Stomach (tissue), 4 donors: ENCODE measurements around the gene NETO1.

ENCODE experiments used
- CTCF ChIP-seq, 7 experiments: fragments of 450-650 bp in 4 of 7; fragments of 200-600 bp in 3 of 7; sonication (generic) in 3 of 7; IDR thresholded peaks; one replicate each; pipeline ENCODE4 v1.5.1; 2016 to 2019; ENCODE audit warnings: antibody characterized with exemption in 7 of 7, control low read depth in 2 of 7, mild to moderate bottlenecking in 1 of 7
- EP300 ChIP-seq: sonication (generic); formaldehyde crosslinking; IDR thresholded peaks from one replicate; pipeline ENCODE4 v1.6.1; 2017; ENCODE audit warnings: antibody characterized with exemption
- POLR2A ChIP-seq, 4 donors: fragments of 450-650 bp; IDR thresholded peaks; one replicate each; pipeline ENCODE4 v1.6.1; 2016; ENCODE audit warnings: antibody characterized with exemption in 4 of 4, control low read depth in 2 of 4, mild to moderate bottlenecking in 1 of 4, moderate library complexity in 1 of 4
- POLR2AphosphoS5 ChIP-seq, 3 donors: sonication (generic); formaldehyde crosslinking; IDR thresholded peaks; one replicate each; pipeline ENCODE4 v1.6.1; 2016; ENCODE audit warnings: antibody characterized with exemption in 3 of 3

GRCh38 chr18:72843743-72844142, 24.0 kb downstream of the NETO1 start:
- TF ChIP-seq CTCF (IDR thresholded peaks at IDR 0.05) (no peak), POLR2AphosphoS5 (IDR thresholded peaks at IDR 0.05) (no peak), EP300 (no peak), POLR2A (IDR thresholded peaks at IDR 0.05) (no peak)
